ENCODE data around the gene OAF.

GRCh38 chr11:120267319-120267718 is 56.5 kb downstream of the OAF start:
- TF ChIP-seq POLR2A (IDR thresholded peaks at IDR 0.05) (no peak), POLR2AphosphoS5 (IDR thresholded peaks at IDR 0.05) (no peak), CTCF (IDR thresholded peaks at IDR 0.05) (no peak)
